IMR-90 (cell line): ENCODE measurements around the gene PRKD3. TPM values are rescaled to one million over a fixed set of nuclear protein-coding genes. Genes with fewer than 3 reads are reported as not detected.

ENCODE experiments used
- ATAC-seq: fragments of 200-7000 bp; cut with Tn5 transposase; 2 replicates; pipeline ENCODE4 v1.9.1; 2020; ENCODE audit warnings: low read depth, mild to moderate bottlenecking, moderate library complexity
- BruUV-seq: library from RNA; stranded (reverse); fragments of 400-500 nt; replicated peaks from 2 replicates; lab custom pipeline; 2021; lab: Mats Ljungman, UMichigan
- CTCF ChIA-PET: fragments of 300-600 bp; formaldehyde crosslinking; extraction: SDS; loops from one replicate; lab custom pipeline; 2021; ENCODE audit warnings: antibody characterized with exemption; lab: Yijun Ruan, JAX
- POLR2A ChIA-PET: fragments of 300-600 bp; sonication (Branson Sonifier 250); formaldehyde crosslinking; loops from one replicate; lab custom pipeline; 2022; ENCODE audit warnings: antibody characterized with exemption; ENCODE audit not compliant: unreplicated experiment; lab: Charles Lee
- DNase-seq: peaks from one replicate; pipeline ENCODE4 v3.0.0; 2013
- H2AFZ ChIP-seq: replicated peaks from 2 replicates; pipeline ENCODE3; 2013; ENCODE audit warnings: low read length, mild to moderate bottlenecking; ENCODE audit not compliant: poor library complexity
- H2AK5ac ChIP-seq: 2 replicates; pipeline ENCODE4 v1.6.1; 2013; ENCODE audit warnings: low read depth, low read length, inconsistent platforms
- H2AK9ac ChIP-seq: replicated peaks from 2 replicates; pipeline ENCODE3; 2013; ENCODE audit warnings: mild to moderate bottlenecking, low read depth, low read length, moderate library complexity; ENCODE audit not compliant: poor library complexity
- H2BK120ac ChIP-seq: 2 replicates; pipeline ENCODE4 v1.6.1; 2013; ENCODE audit warnings: low read depth, low read length, inconsistent platforms
- H2BK15ac ChIP-seq: 3 replicates; pipeline ENCODE4 v1.6.1; 2013; ENCODE audit warnings: low read depth, low read length, inconsistent platforms
- H2BK20ac ChIP-seq: 2 replicates; pipeline ENCODE4 v1.6.1; 2013; ENCODE audit warnings: low read depth, mild to moderate bottlenecking, inconsistent platforms, low read length, moderate library complexity
- H2BK5ac ChIP-seq: 2 replicates; pipeline ENCODE4 v1.6.1; 2013; ENCODE audit warnings: mild to moderate bottlenecking, low read depth, low read length, inconsistent platforms; ENCODE audit not compliant: poor library complexity, severe bottlenecking
- H3K14ac ChIP-seq: replicated peaks from 2 replicates; pipeline ENCODE4 v1.6.1; 2013; ENCODE audit warnings: low read depth, low read length, inconsistent platforms
- H3K18ac ChIP-seq: 2 replicates; pipeline ENCODE4 v1.6.1; 2013; ENCODE audit warnings: low read depth, low read length, control low read depth
- H3K23ac ChIP-seq: 2 replicates; pipeline ENCODE4 v1.6.1; 2013; ENCODE audit warnings: low read depth, low read length, inconsistent platforms
- H3K27ac ChIP-seq: 2 replicates; pipeline ENCODE4 v1.5.1; 2013; ENCODE audit warnings: mild to moderate bottlenecking, control low read depth, low read length; ENCODE audit not compliant: insufficient read depth
- H3K27me3 ChIP-seq: 2 replicates; pipeline ENCODE4 v1.6.1; 2013; ENCODE audit warnings: low read length; ENCODE audit not compliant: control insufficient read depth, insufficient read depth
- H3K36me3 ChIP-seq: 2 replicates; pipeline ENCODE4 v1.6.1; 2013; ENCODE audit warnings: low read length, mixed read lengths; ENCODE audit not compliant: control insufficient read depth, insufficient read depth
- H3K4ac ChIP-seq: 2 replicates; pipeline ENCODE4 v1.6.1; 2013; ENCODE audit warnings: low read depth, low read length, inconsistent platforms
- H3K4me1 ChIP-seq: 2 replicates; pipeline ENCODE4 v1.6.1; 2013; ENCODE audit warnings: low read length, mixed read lengths; ENCODE audit not compliant: control insufficient read depth, insufficient read depth
- H3K4me2 ChIP-seq: 2 replicates; pipeline ENCODE4 v1.6.1; 2013; ENCODE audit warnings: low read depth, mild to moderate bottlenecking, control low read depth, low read length, moderate library complexity
- H3K4me3 ChIP-seq: 2 replicates; pipeline ENCODE4 v1.5.1; 2013; ENCODE audit warnings: low read depth, mild to moderate bottlenecking, control low read depth, low read length, moderate library complexity; ENCODE audit not compliant: insufficient read depth
- H3K56ac ChIP-seq: 2 replicates; pipeline ENCODE4 v1.6.1; 2013; ENCODE audit warnings: low read length, inconsistent platforms; ENCODE audit not compliant: insufficient read depth; ENCODE audit errors: extremely low read depth
- H3K79me1 ChIP-seq, 2 experiments: 2 replicates each; pipeline ENCODE4 v1.6.1; 2013; ENCODE audit warnings: low read length in 2 of 2, inconsistent platforms in 1 of 2, low read depth in 1 of 2
- H3K9ac ChIP-seq: 2 replicates; pipeline ENCODE4 v1.6.1; 2013; ENCODE audit warnings: low read depth, low read length, control low read depth
- H3K9me1 ChIP-seq: 2 replicates; pipeline ENCODE4 v1.6.1; 2013; ENCODE audit warnings: low read length, inconsistent platforms; ENCODE audit not compliant: insufficient read depth
- H3K9me3 ChIP-seq: 2 replicates; pipeline ENCODE4 v1.6.1; 2013; ENCODE audit warnings: low read length; ENCODE audit not compliant: control insufficient read depth, insufficient read depth
- H4K20me1 ChIP-seq: 2 replicates; pipeline ENCODE4 v1.6.1; 2013; ENCODE audit warnings: low read length, inconsistent platforms; ENCODE audit not compliant: insufficient read depth
- H4K5ac ChIP-seq: 2 replicates; pipeline ENCODE4 v1.6.1; 2013; ENCODE audit warnings: mild to moderate bottlenecking, low read depth, low read length, control low read depth
- H4K8ac ChIP-seq, 2 experiments: 2 replicates each; pipeline ENCODE4 v1.6.1; 2013; ENCODE audit warnings: low read depth in 2 of 2, low read length in 2 of 2, control low read depth in 1 of 2, inconsistent platforms in 1 of 2
- H4K91ac ChIP-seq: 2 replicates; pipeline ENCODE4 v1.6.1; 2013; ENCODE audit warnings: low read depth, low read length, inconsistent platforms; ENCODE audit not compliant: insufficient read depth
- BHLHE40 ChIP-seq: fragments of 150-350 bp; IDR thresholded peaks from 2 replicates; pipeline ENCODE4 v1.6.1; 2016; ENCODE audit warnings: mild to moderate bottlenecking, low read depth, low read length
- CEBPB ChIP-seq: IDR thresholded peaks from 2 replicates; pipeline ENCODE4 v1.6.1; 2012; ENCODE audit warnings: low read depth, low read length, improper control_type of control experiment
- CHD1 ChIP-seq: IDR thresholded peaks from 2 replicates; pipeline ENCODE4 v1.6.1; 2012; ENCODE audit warnings: low read depth, low read length, improper control_type of control experiment
- ELK1 ChIP-seq: fragments of 150-350 bp; IDR thresholded peaks from 2 replicates; pipeline ENCODE4 v1.6.1; 2016; ENCODE audit warnings: low read depth, mild to moderate bottlenecking, low read length, moderate library complexity, borderline replicate concordance
- FOS ChIP-seq: fragments of 150-350 bp; IDR thresholded peaks from 2 replicates; pipeline ENCODE4 v1.6.1; 2016; ENCODE audit warnings: low read depth, low read length
- MAFK ChIP-seq: IDR thresholded peaks from 2 replicates; pipeline ENCODE4 v1.6.1; 2012; ENCODE audit warnings: low read depth, low read length, improper control_type of control experiment
- MAZ ChIP-seq: IDR thresholded peaks from 2 replicates; pipeline ENCODE4 v1.6.1; 2012; ENCODE audit warnings: low read depth, mild to moderate bottlenecking, low read length, improper control_type of control experiment, moderate library complexity, borderline replicate concordance
- MXI1 ChIP-seq: IDR thresholded peaks from 2 replicates; pipeline ENCODE4 v1.6.1; 2012; ENCODE audit warnings: low read depth, mild to moderate bottlenecking, low read length, moderate library complexity, borderline replicate concordance
- NFE2L2 ChIP-seq: fragments of 150-350 bp; IDR thresholded peaks from 2 replicates; pipeline ENCODE4 v1.6.1; 2016; ENCODE audit warnings: low read depth, mild to moderate bottlenecking, low read length
- POLR2A ChIP-seq: IDR thresholded peaks from 2 replicates; pipeline ENCODE4 v1.6.1; 2012; ENCODE audit warnings: mild to moderate bottlenecking, low read depth, low read length
- RAD21 ChIP-seq: IDR thresholded peaks from 2 replicates; pipeline ENCODE4 v1.6.1; 2012; ENCODE audit warnings: low read length, improper control_type of control experiment
- RCOR1 ChIP-seq: IDR thresholded peaks from 2 replicates; pipeline ENCODE4 v1.6.1; 2012; ENCODE audit warnings: mild to moderate bottlenecking, low read length, improper control_type of control experiment; ENCODE audit not compliant: insufficient replicate concordance
- RFX5 ChIP-seq: IDR thresholded peaks from 2 replicates; pipeline ENCODE4 v1.8.0; 2012; ENCODE audit warnings: low read depth, mild to moderate bottlenecking, low read length, moderate library complexity
- SMC3 ChIP-seq: fragments of 150-350 bp; IDR thresholded peaks from 2 replicates; pipeline ENCODE4 v1.6.1; 2016; ENCODE audit warnings: low read depth, mild to moderate bottlenecking, antibody characterized with exemption, low read length, moderate library complexity
- USF2 ChIP-seq: fragments of 150-350 bp; IDR thresholded peaks from 2 replicates; pipeline ENCODE4 v1.6.1; 2017; ENCODE audit warnings: mild to moderate bottlenecking, antibody characterized with exemption, low read length, low read depth
- WGBS, 2 experiments: methylation state at CpG; one replicate each; pipeline versions ENCODE4 v1.1.5 to v1.1.7; 2013; ENCODE audit warnings: missing lambda C conversion rate in 2 of 2; ENCODE audit not compliant: insufficient read length in 1 of 2; ENCODE audit errors: extremely low coverage in 2 of 2; 5-methylcytosine and 5-hydroxymethylcytosine counted together
- dilution Hi-C: fragments of 300-500 bp; cut with HindIII; formaldehyde crosslinking; loops from one replicate; pipeline ENCODE4 v1.14.3; 2018; ENCODE audit warnings: low sequenced_read_pairs; ENCODE audit not compliant: unreplicated experiment
- in situ Hi-C: fragments of 300-500 bp; cut with MboI; formaldehyde crosslinking; loops from 3 replicates; pipeline ENCODE4 v1.14.3; 2019; ENCODE audit warnings: low sequenced_read_pairs, inconsistent platforms, mixed read lengths
- intact Hi-C: fragments of 100-400 bp; cut with micrococcal nuclease; formaldehyde crosslinking; loops from 2 replicates; pipeline ENCODE4 v1.10.0; 2022
- polyA plus RNA-seq, 3 experiments: library from polyadenylated mRNA; depleted of rRNA; stranded (reverse); fragments of >200 nt; gene quantifications; 2 replicates each; pipeline ENCODE4 v1.2.3, GENCODE V29; 2012; ENCODE audit warnings: low replicate concordance in 1 of 3
- total RNA-seq: library from RNA; depleted of rRNA; stranded (reverse); fragments of >200 nt; gene quantifications from 2 replicates; pipeline ENCODE4 v1.2.3, GENCODE V29; 2012
- TF ChIP-seq, protein P1 (sequence below): conservative IDR thresholded peaks from 2 replicates; pipeline ENCODE4 v1.5.1; 2012; ENCODE audit warnings: mild to moderate bottlenecking, low read depth, low read length, improper control_type of control experiment

Gene PRKD3
- total and polyA plus RNA-seq, 2 of the 4 experiments (the other 2 are of a cell fraction) = 15.8 to 46.4 TPM

- H3K23ac ChIP-seq = no peak overlapping the region
- no peak overlapping the region for H2BK5ac ChIP-seq
- ChIA-PET POLR2A (no interaction called here), CTCF (no interaction called here)
- WGBS, 2 experiments = 40% methylated on average over 2 of the region's 2 CpGs; no CpG with 5 or more reads in 1 of the 2 experiments
- no peak overlapping the region for H3K56ac ChIP-seq
- H4K91ac ChIP-seq = no peak overlapping the region
- no peak overlapping the region for H3K4me2 ChIP-seq
- dilution Hi-C loops (no loop called here), in situ Hi-C loops (no loop called here), intact Hi-C loops (no loop called here)
- no peak overlapping the region for H2AK9ac ChIP-seq
- H3K4ac ChIP-seq = no peak overlapping the region
- no peaks in the 10 kb centered on the region for H3K79me1 ChIP-seq
- no peak overlapping the region for H4K5ac ChIP-seq
- no peaks in the 10 kb centered on the region for H4K20me1 ChIP-seq
- no peaks in the 10 kb centered on the region for H3K9me1 ChIP-seq
- no peaks in the 10 kb centered on the region for H3K4me1 ChIP-seq
- H3K4me3 ChIP-seq = no peak overlapping the region
- peaks cover 19% of the 10 kb centered on the region for H3K27me3 ChIP-seq
- no peak overlapping the region for H2AK5ac ChIP-seq
- no peaks in the 10 kb centered on the region for H3K9me3 ChIP-seq
- BruUV-seq = no TSS peak
- H2BK120ac ChIP-seq = no peak overlapping the region
- H3K36me3 ChIP-seq = no peaks in the 10 kb centered on the region
- no peak overlapping the region for H4K8ac ChIP-seq
- no peak overlapping the region for H2BK15ac ChIP-seq
- H3K27ac ChIP-seq = no peak overlapping the region
- TF ChIP-seq RAD21 (no peak), CEBPB (no peak), BHLHE40 (no peak), NFE2L2 (no peak), FOS (no peak), ELK1 (no peak), MAZ (no peak), MXI1 (no peak), USF2 (no peak), POLR2A (no peak), SMC3 (no peak), RCOR1 (no peak), RFX5 (no peak), CHD1 (no peak), MAFK (no peak)
- TF ChIP-seq, protein P1, sequence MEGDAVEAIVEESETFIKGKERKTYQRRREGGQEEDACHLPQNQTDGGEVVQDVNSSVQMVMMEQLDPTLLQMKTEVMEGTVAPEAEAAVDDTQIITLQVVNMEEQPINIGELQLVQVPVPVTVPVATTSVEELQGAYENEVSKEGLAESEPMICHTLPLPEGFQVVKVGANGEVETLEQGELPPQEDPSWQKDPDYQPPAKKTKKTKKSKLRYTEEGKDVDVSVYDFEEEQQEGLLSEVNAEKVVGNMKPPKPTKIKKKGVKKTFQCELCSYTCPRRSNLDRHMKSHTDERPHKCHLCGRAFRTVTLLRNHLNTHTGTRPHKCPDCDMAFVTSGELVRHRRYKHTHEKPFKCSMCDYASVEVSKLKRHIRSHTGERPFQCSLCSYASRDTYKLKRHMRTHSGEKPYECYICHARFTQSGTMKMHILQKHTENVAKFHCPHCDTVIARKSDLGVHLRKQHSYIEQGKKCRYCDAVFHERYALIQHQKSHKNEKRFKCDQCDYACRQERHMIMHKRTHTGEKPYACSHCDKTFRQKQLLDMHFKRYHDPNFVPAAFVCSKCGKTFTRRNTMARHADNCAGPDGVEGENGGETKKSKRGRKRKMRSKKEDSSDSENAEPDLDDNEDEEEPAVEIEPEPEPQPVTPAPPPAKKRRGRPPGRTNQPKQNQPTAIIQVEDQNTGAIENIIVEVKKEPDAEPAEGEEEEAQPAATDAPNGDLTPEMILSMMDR = no peak
- no peak overlapping the region for H2BK20ac ChIP-seq
- H2AFZ ChIP-seq = no peak overlapping the region
- DNase-seq = no peak
- no peak overlapping the region for H3K18ac ChIP-seq
- no peak for ATAC-seq
- no peak overlapping the region for H3K14ac ChIP-seq
- no peak overlapping the region for H3K9ac ChIP-seq
Observed at GRCh38 chr2:37365669-37366068, 41.0 kb upstream of the PRKD3 start.
